ENCODE results near the gene FAIM2. TPM values are rescaled to one million over a fixed set of nuclear protein-coding genes. Genes with fewer than 3 reads are reported as not detected.

FAIM2 gene
- total and polyA plus RNA-seq, 2 experiments from 2014 or later = 0.61 to 2.0 TPM

DNA sequence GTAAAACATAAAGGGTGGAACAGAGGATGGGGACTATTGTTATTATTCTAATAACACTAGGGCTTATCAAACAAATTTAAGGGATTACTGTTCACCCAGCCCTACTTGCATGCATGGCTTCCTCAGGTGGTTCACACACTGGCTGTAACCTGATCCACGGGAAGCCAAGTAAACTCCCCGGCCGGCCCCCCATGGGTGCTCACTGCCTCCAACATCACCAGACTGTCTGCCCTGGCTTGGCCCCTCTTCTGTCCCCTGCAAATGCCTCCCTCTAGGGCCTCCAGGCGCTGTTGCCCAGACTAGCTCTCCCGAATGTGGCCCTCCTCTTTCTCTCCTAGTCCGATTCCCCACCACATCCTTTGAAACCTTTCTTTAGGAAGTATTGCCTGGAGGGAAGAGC lies 18.6 kb downstream of the FAIM2 start:
- Histone ChIP-seq H4K20me1 (replicated peaks; ENCODE audit: insufficient read depth) (no peaks in the 10 kb centered on the region), H3K4me3 (no peak overlapping the region), H3K9me2 (ENCODE audit: insufficient read depth) (no peaks in the 10 kb centered on the region), H3K4me1 (ENCODE audit: insufficient read depth) (peaks cover 8% of the 10 kb centered on the region), H3K36me3 (ENCODE audit: insufficient read depth) (no peaks in the 10 kb centered on the region), H3F3A (replicated peaks; ENCODE audit: low read depth) (peaks cover 6% of the 10 kb centered on the region), H3K27ac (ENCODE audit: low read depth) (no peak overlapping the region), H2AFZ (peak overlapping the region; percentile 81; the same call in 1 of the 2 replicates), H3K79me2 (replicated peaks; ENCODE audit: insufficient read depth) (no peaks in the 10 kb centered on the region), H3K4me2 (peak overlapping the region; percentile 23; the same call in 1 of the 2 replicates), H3K27me3 (ENCODE audit: insufficient read depth) (no peaks in the 10 kb centered on the region)
- H3K36me3 Mint-ChIP-seq (ENCODE audit: low read depth) = no peaks in the 10 kb centered on the region
- TF ChIP-seq CREB1 (CRISPR knock-in tag; IDR thresholded peaks at IDR 0.05; ENCODE audit: low read depth) = no peak
- no peak for TF ChIP-seq NANOG (IDR thresholded peaks at IDR 0.05; ENCODE audit: borderline replicate concordance)
- TF ChIP-seq JUNB (IDR thresholded peaks at IDR 0.05; ENCODE audit: unreplicated experiment) = no peak
- no peak for TF ChIP-seq STAT1 (IDR thresholded peaks at IDR 0.05; ENCODE audit: unreplicated experiment)
- TF ChIP-seq EZH2 (IDR thresholded peaks at IDR 0.05; ENCODE audit: low read depth, unreplicated experiment) = no peak
- no peak for TF ChIP-seq POLR2AphosphoS5 (IDR thresholded peaks at IDR 0.05; ENCODE audit: low read depth)
- no peak for TF ChIP-seq EZH2phosphoT487 (IDR thresholded peaks at IDR 0.05; ENCODE audit: unreplicated experiment)
- TF ChIP-seq, protein P1, sequence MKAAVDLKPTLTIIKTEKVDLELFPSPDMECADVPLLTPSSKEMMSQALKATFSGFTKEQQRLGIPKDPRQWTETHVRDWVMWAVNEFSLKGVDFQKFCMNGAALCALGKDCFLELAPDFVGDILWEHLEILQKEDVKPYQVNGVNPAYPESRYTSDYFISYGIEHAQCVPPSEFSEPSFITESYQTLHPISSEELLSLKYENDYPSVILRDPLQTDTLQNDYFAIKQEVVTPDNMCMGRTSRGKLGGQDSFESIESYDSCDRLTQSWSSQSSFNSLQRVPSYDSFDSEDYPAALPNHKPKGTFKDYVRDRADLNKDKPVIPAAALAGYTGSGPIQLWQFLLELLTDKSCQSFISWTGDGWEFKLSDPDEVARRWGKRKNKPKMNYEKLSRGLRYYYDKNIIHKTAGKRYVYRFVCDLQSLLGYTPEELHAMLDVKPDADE (IDR thresholded peaks at IDR 0.05) = no peak
- TF ChIP-seq ZNF114 (CRISPR knock-in tag; IDR thresholded peaks at IDR 0.05) = no peak
- no peak for TF ChIP-seq ZNF331 (CRISPR knock-in tag; IDR thresholded peaks at IDR 0.05; ENCODE audit: low read depth)
- TF ChIP-seq, protein P2, sequence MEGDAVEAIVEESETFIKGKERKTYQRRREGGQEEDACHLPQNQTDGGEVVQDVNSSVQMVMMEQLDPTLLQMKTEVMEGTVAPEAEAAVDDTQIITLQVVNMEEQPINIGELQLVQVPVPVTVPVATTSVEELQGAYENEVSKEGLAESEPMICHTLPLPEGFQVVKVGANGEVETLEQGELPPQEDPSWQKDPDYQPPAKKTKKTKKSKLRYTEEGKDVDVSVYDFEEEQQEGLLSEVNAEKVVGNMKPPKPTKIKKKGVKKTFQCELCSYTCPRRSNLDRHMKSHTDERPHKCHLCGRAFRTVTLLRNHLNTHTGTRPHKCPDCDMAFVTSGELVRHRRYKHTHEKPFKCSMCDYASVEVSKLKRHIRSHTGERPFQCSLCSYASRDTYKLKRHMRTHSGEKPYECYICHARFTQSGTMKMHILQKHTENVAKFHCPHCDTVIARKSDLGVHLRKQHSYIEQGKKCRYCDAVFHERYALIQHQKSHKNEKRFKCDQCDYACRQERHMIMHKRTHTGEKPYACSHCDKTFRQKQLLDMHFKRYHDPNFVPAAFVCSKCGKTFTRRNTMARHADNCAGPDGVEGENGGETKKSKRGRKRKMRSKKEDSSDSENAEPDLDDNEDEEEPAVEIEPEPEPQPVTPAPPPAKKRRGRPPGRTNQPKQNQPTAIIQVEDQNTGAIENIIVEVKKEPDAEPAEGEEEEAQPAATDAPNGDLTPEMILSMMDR (conservative IDR thresholded peaks at IDR 0.05; ENCODE audit: low read depth in 2 of 2) = no peak
- TF ChIP-seq, protein P3, sequence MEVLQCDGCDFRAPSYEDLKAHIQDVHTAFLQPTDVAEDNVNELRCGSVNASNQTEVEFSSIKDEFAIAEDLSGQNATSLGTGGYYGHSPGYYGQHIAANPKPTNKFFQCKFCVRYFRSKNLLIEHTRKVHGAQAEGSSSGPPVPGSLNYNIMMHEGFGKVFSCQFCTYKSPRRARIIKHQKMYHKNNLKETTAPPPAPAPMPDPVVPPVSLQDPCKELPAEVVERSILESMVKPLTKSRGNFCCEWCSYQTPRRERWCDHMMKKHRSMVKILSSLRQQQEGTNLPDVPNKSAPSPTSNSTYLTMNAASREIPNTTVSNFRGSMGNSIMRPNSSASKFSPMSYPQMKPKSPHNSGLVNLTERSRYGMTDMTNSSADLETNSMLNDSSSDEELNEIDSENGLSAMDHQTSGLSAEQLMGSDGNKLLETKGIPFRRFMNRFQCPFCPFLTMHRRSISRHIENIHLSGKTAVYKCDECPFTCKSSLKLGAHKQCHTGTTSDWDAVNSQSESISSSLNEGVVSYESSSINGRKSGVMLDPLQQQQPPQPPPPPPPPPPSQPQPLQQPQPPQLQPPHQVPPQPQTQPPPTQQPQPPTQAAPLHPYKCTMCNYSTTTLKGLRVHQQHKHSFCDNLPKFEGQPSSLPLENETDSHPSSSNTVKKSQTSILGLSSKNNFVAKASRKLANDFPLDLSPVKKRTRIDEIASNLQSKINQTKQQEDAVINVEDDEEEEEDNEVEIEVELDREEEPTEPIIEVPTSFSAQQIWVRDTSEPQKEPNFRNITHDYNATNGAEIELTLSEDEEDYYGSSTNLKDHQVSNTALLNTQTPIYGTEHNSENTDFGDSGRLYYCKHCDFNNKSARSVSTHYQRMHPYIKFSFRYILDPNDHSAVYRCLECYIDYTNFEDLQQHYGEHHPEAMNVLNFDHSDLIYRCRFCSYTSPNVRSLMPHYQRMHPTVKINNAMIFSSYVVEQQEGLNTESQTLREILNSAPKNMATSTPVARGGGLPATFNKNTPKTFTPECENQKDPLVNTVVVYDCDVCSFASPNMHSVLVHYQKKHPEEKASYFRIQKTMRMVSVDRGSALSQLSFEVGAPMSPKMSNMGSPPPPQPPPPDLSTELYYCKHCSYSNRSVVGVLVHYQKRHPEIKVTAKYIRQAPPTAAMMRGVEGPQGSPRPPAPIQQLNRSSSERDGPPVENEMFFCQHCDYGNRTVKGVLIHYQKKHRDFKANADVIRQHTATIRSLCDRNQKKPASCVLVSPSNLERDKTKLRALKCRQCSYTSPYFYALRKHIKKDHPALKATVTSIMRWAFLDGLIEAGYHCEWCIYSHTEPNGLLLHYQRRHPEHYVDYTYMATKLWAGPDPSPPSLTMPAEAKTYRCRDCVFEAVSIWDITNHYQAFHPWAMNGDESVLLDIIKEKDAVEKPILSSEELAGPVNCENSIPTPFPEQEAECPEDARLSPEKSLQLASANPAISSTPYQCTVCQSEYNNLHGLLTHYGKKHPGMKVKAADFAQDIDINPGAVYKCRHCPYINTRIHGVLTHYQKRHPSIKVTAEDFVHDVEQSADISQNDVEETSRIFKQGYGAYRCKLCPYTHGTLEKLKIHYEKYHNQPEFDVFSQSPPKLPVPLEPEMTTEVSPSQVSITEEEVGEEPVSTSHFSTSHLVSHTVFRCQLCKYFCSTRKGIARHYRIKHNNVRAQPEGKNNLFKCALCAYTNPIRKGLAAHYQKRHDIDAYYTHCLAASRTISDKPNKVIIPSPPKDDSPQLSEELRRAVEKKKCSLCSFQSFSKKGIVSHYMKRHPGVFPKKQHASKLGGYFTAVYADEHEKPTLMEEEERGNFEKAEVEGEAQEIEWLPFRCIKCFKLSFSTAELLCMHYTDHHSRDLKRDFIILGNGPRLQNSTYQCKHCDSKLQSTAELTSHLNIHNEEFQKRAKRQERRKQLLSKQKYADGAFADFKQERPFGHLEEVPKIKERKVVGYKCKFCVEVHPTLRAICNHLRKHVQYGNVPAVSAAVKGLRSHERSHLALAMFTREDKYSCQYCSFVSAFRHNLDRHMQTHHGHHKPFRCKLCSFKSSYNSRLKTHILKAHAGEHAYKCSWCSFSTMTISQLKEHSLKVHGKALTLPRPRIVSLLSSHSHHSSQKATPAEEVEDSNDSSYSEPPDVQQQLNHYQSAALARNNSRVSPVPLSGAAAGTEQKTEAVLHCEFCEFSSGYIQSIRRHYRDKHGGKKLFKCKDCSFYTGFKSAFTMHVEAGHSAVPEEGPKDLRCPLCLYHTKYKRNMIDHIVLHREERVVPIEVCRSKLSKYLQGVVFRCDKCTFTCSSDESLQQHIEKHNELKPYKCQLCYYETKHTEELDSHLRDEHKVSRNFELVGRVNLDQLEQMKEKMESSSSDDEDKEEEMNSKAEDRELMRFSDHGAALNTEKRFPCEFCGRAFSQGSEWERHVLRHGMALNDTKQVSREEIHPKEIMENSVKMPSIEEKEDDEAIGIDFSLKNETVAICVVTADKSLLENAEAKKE (CRISPR knock-in tag; IDR thresholded peaks at IDR 0.05) = no peak
- no peak overlapping the region for H3K27ac Mint-ChIP-seq
- ATAC-seq (peak; percentile 44), DNase-seq (ENCODE audit: low spot score) (peak; percentile 35)
- H3K4me1 Mint-ChIP-seq = peaks cover 46% of the 10 kb centered on the region
- peaks cover 7% of the 10 kb centered on the region for H3K9me3 Mint-ChIP-seq
- peaks cover 17% of the 10 kb centered on the region for H3K27me3 Mint-ChIP-seq (ENCODE audit: insufficient read depth, low read depth, poor library complexity)
- H3K4me3 Mint-ChIP-seq = no peak overlapping the region; the same call in 2 of the 3 replicates

All from GM23338 (cell line).